ENCODE measurements around the gene CDKN2B-AS1.

DNA sequence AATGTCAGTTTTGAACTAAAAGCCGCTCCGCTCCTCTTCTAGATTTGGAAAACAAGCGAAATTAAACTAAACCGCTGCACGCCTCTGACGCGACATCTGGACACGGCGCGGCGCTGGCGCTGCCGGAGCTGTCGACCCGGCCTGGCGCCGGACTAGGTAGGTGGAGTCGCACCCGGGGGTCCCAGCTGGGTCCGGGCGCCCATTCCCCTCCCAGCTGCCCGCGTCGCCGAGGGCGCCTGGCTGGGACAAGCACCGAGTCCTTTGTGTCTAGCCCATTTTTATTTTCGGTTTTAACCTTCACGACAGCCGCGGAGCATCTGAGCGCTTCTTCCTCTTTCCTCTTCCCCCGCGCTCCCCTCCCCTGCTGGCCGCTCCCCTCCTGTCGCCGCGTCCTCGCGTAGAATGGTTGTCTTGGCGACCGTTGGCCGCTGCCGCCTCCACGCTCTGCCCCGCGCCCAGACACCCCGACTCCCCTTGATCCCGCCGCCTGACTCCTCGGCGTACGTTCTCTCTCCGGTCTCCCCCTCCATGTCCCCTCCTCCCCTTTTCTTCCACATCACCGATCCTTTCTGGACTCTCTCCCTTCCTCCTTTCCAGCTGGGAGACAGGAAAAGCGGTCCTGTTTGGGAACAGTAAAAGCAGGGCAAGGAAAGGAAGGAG is 545 bp downstream of the CDKN2B-AS1 start:
- TF ChIP-seq POLR2A (IDR thresholded peaks at IDR 0.05), result no peak
- TF ChIP-seq, protein P1, sequence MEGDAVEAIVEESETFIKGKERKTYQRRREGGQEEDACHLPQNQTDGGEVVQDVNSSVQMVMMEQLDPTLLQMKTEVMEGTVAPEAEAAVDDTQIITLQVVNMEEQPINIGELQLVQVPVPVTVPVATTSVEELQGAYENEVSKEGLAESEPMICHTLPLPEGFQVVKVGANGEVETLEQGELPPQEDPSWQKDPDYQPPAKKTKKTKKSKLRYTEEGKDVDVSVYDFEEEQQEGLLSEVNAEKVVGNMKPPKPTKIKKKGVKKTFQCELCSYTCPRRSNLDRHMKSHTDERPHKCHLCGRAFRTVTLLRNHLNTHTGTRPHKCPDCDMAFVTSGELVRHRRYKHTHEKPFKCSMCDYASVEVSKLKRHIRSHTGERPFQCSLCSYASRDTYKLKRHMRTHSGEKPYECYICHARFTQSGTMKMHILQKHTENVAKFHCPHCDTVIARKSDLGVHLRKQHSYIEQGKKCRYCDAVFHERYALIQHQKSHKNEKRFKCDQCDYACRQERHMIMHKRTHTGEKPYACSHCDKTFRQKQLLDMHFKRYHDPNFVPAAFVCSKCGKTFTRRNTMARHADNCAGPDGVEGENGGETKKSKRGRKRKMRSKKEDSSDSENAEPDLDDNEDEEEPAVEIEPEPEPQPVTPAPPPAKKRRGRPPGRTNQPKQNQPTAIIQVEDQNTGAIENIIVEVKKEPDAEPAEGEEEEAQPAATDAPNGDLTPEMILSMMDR (IDR thresholded peaks at IDR 0.05 in 8 of 11, conservative IDR thresholded peaks at IDR 0.05 in 3 of 11), result peak in 6 of 11 experiments; percentile 6 to 24 (median 12)
